K562 (cell line): Measurements from ENCODE around the gene MUC5AC. TPM values are rescaled to one million over a fixed set of nuclear protein-coding genes. Genes with fewer than 3 reads are reported as not detected.

Experiments used
- ATAC-seq: fragments of 200-7000 bp; cut with Tn5 transposase; 3 replicates; pipeline ENCODE4 v1.9.1; 2020; ENCODE audit warnings: moderate library complexity
- BruUV-seq: library from RNA; stranded (reverse); fragments of 400-500 nt; replicated peaks from 2 replicates; lab custom pipeline; 2021; lab: Mats Ljungman, UMichigan
- CTCF ChIA-PET: fragments of 300-600 bp; formaldehyde crosslinking; extraction: SDS; loops from one replicate; lab custom pipeline; 2021; ENCODE audit warnings: low intra/inter-chr PET ratio; lab: Yijun Ruan, JAX
- POLR2A ChIA-PET: fragments of 300-600, 350-650 bp; sonication (Branson Sonifier 250); formaldehyde crosslinking; extraction: SDS; loops from one replicate; lab custom pipeline; 2021; ENCODE audit warnings: antibody characterized with exemption, inconsistent platforms; lab: Yijun Ruan, JAX
- DNase-seq, 4 experiments: peaks; one replicate each; pipeline versions ENCODE4 v3.0.0 to v3.0.0-alpha.2; 2011 to 2018; ENCODE audit warnings: low spot score in 3 of 4, mixed read lengths in 3 of 4; ENCODE audit errors: extremely low read depth in 1 of 4
- FAIRE-seq: peaks from 2 replicates; lab custom pipeline; 2011; peaks lifted over from hg19 to GRCh38; lab: Jason Lieb, UNC
- H2AFZ ChIP-seq: 2 replicates; pipeline ENCODE4 v1.6.0; 2011; ENCODE audit warnings: low read depth, low read length, control low read depth, inconsistent platforms
- H3K27ac ChIP-seq: fragments of 200-600 bp; 3 replicates; pipeline ENCODE4 v1.8.0; 2011; ENCODE audit warnings: low read depth, mild to moderate bottlenecking, control low read depth, inconsistent platforms, low read length, moderate library complexity, mixed read lengths; ENCODE audit errors: extremely low read depth
- H3K27me3 ChIP-seq, 2 experiments: fragments of 300-600 bp in 1 of 2; 2 replicates in 1 of 2; 3 replicates in 1 of 2; pipeline versions ENCODE4 v1.6.0 to v1.8.0; 2011; ENCODE audit warnings: inconsistent platforms in 2 of 2, low read length in 2 of 2, mild to moderate bottlenecking in 1 of 2, mixed read lengths in 1 of 2, moderate library complexity in 1 of 2; ENCODE audit not compliant: control insufficient read depth in 2 of 2, insufficient read depth in 2 of 2
- H3K36me3 ChIP-seq: fragments of 300-600 bp; 3 replicates; pipeline ENCODE4 v1.8.0; 2011; ENCODE audit warnings: mild to moderate bottlenecking, low read length, inconsistent platforms; ENCODE audit not compliant: control insufficient read depth, insufficient read depth
- H3K4me1 ChIP-seq, 2 experiments: fragments of 200-600 bp in 1 of 2; replicated peaks in 1 of 2; 2 replicates in 1 of 2; 3 replicates in 1 of 2; pipeline versions ENCODE4 v1.5.1 to v1.8.0; 2011; ENCODE audit warnings: inconsistent platforms in 2 of 2, low read length in 2 of 2, mild to moderate bottlenecking in 1 of 2, mixed read lengths in 1 of 2, moderate library complexity in 1 of 2; ENCODE audit not compliant: control insufficient read depth in 2 of 2, insufficient read depth in 2 of 2
- H3K4me2 ChIP-seq: 2 replicates; pipeline ENCODE4 v1.6.1; 2011; ENCODE audit warnings: low read length, control low read depth, inconsistent platforms, mixed read lengths; ENCODE audit not compliant: insufficient read depth
- H3K4me3 ChIP-seq: fragments of 200-600 bp; sonication (generic), shearing (Covaris generic); 2 replicates; pipeline ENCODE4 v1.5.1; 2016; ENCODE audit warnings: control low read depth, inconsistent platforms
- H3K79me2 ChIP-seq: fragments of 200-600 bp; 3 replicates; pipeline ENCODE4 v1.8.0; 2011; ENCODE audit warnings: low read length, inconsistent platforms; ENCODE audit not compliant: control insufficient read depth, insufficient read depth
- H3K9ac ChIP-seq, 2 experiments: 2 replicates each; pipeline versions ENCODE4 v1.6.0 to v1.6.1; 2011; ENCODE audit warnings: low read depth in 2 of 2, low read length in 2 of 2, control low read depth in 1 of 2, inconsistent platforms in 1 of 2, mild to moderate bottlenecking in 1 of 2, mixed read lengths in 1 of 2; ENCODE audit not compliant: insufficient read depth in 1 of 2
- H3K9me1 ChIP-seq: one replicate; pipeline ENCODE4 v1.6.0; 2011; ENCODE audit warnings: inconsistent platforms, mild to moderate bottlenecking, low read length, moderate library complexity; ENCODE audit not compliant: control insufficient read depth, insufficient read depth
- H3K9me3 ChIP-seq: replicated peaks from 2 replicates; pipeline ENCODE4 v1.5.1; 2011; ENCODE audit warnings: low read depth, low read length, inconsistent platforms; ENCODE audit not compliant: control insufficient read depth, insufficient read depth
- H4K20me1 ChIP-seq: replicated peaks from 2 replicates; pipeline ENCODE4 v1.6.1; 2011; ENCODE audit warnings: low read length, inconsistent platforms, mixed read lengths; ENCODE audit not compliant: control insufficient read depth, insufficient read depth
- ATF7 ChIP-seq: fragments of 450-650 bp; IDR thresholded peaks from 2 replicates; pipeline ENCODE4 v1.7.1; 2014; ENCODE audit warnings: mild to moderate bottlenecking, moderate library complexity
- HNRNPL ChIP-seq: fragments of 200-400 bp; formaldehyde crosslinking; IDR thresholded peaks from 2 replicates; pipeline ENCODE4 v1.6.1; 2017; ENCODE audit warnings: low read depth, mild to moderate bottlenecking, low read length
- PHTF2 ChIP-seq: fragments of 250-450 bp; sonication (Bioruptor Pico); IDR thresholded peaks from 2 replicates; pipeline ENCODE4 v1.5.0; 2021; ENCODE audit warnings: mild to moderate bottlenecking
- PTTG1 ChIP-seq: fragments of 450-650 bp; IDR thresholded peaks from 2 replicates; pipeline ENCODE4 v1.6.1; 2016; ENCODE audit warnings: low read depth, mild to moderate bottlenecking, missing genetic modification characterization, missing compliant biosample characterization
- SAFB ChIP-seq: fragments of 200-400 bp; formaldehyde crosslinking; IDR thresholded peaks from 2 replicates; pipeline ENCODE4 v1.6.1; 2017; ENCODE audit warnings: low read depth, low read length, borderline replicate concordance
- SLC30A9 ChIP-seq: fragments of 250-450 bp; sonication (Bioruptor Pico); IDR thresholded peaks from 2 replicates; pipeline ENCODE4 v1.8.0; 2022; ENCODE audit warnings: mild to moderate bottlenecking, moderate library complexity
- SMAD2 ChIP-seq: fragments of 150-350 bp; IDR thresholded peaks from 2 replicates; pipeline ENCODE4 v1.6.1; 2014; ENCODE audit warnings: low read depth, mild to moderate bottlenecking, low read length
- SRSF3 ChIP-seq: fragments of 200-400 bp; formaldehyde crosslinking; IDR thresholded peaks from 2 replicates; pipeline ENCODE4 v1.6.1; 2016; ENCODE audit warnings: mild to moderate bottlenecking, low read length, moderate library complexity; ENCODE audit not compliant: insufficient read depth
- TEAD2 ChIP-seq: fragments of 450-650 bp; IDR thresholded peaks from 2 replicates; pipeline ENCODE4 v1.6.1; 2016; ENCODE audit warnings: missing genetic modification characterization, control low read depth, missing compliant biosample characterization
- ZBED1 ChIP-seq: IDR thresholded peaks from 2 replicates; pipeline ENCODE4 v1.6.1; 2014
- ZNF239 ChIP-seq: fragments of 250-450 bp; sonication (Bioruptor Pico); IDR thresholded peaks from 2 replicates; pipeline ENCODE4 v1.4.0; 2020; ENCODE audit warnings: mild to moderate bottlenecking
- ZNF354B ChIP-seq: fragments of 250-450 bp; sonication (Bioruptor Pico); IDR thresholded peaks from 2 replicates; pipeline ENCODE4 v1.4.0; 2020
- ZNF696 ChIP-seq: fragments of 250-450 bp; sonication (Bioruptor Pico); conservative IDR thresholded peaks from 2 replicates; pipeline ENCODE4 v1.4.0; 2020; ENCODE audit warnings: mild to moderate bottlenecking, moderate library complexity
- WGBS: fragments of 100-300 bp; shearing (Covaris generic); methylation state at CpG from one replicate; pipeline ENCODE4 v1.1.6; 2016; ENCODE audit warnings: low coverage, mixed read lengths; ENCODE audit not compliant: insufficient coverage; ENCODE audit errors: missing lambda C conversion rate; 5-methylcytosine and 5-hydroxymethylcytosine counted together
- in situ Hi-C: fragments of 300-500 bp; cut with MboI; formaldehyde crosslinking; loops from 4 replicates; pipeline ENCODE4 v1.15.0; 2018; ENCODE audit warnings: inconsistent platforms, mixed read lengths
- intact Hi-C: fragments of 100-400 bp; cut with micrococcal nuclease; formaldehyde crosslinking; loops from 2 replicates; pipeline ENCODE4 v1.14.2; 2022
- polyA plus RNA-seq, 8 experiments: library from polyadenylated mRNA; depleted of rRNA in 4 of 8; stranded (reverse) in 5 of 8; unstranded in 3 of 8; fragments of >200 nt; fragmentation: Nextera tagmentation in 2 of 8; fragmentation: Illumina TruSeq in 1 of 8; extraction: Ambion mirVana in 2 of 8; extraction: Trizol in 1 of 8; gene quantifications; 2 replicates each; pipeline versions ENCODE4 v1.2.1 to v1.2.3, GENCODE V29; 2011 to 2014; ENCODE audit warnings: inconsistent platforms in 1 of 8, missing spikeins in 1 of 8
- total RNA-seq, 7 experiments: library from RNA; depleted of rRNA in 6 of 7; stranded (reverse); fragments of >200 nt in 6 of 7; fragmentation: Illumina TruSeq in 2 of 7; extraction: Trizol in 2 of 7; gene quantifications; 2 replicates each; pipeline versions ENCODE4 v1.2.1 to v1.2.3, GENCODE V29; 2011 to 2021; ENCODE audit warnings: low replicate concordance in 1 of 7
- TF ChIP-seq, protein P1 (sequence below): fragments of 450-650 bp; formaldehyde crosslinking; IDR thresholded peaks from 2 replicates; pipeline ENCODE4 v1.4.0; 2022; ENCODE audit warnings: missing genetic modification characterization
- TF ChIP-seq, protein P2 (sequence below): fragments of 450-650 bp; formaldehyde crosslinking; IDR thresholded peaks from 2 replicates; pipeline ENCODE4 v1.4.0; 2022; ENCODE audit warnings: missing genetic modification characterization
- TF ChIP-seq, protein P3 (sequence below): fragments of 450-650 bp; formaldehyde crosslinking; IDR thresholded peaks from 2 replicates; pipeline ENCODE4 v1.4.0; 2022; ENCODE audit warnings: mild to moderate bottlenecking, moderate library complexity

The MUC5AC gene
- total and polyA plus RNA-seq, 9 of the 15 experiments (the other 6 are each of a cell fraction or from before 2014, with no cell fraction given), result not detected

- 34% methylated on average over 22 of the region's 22 CpGs for WGBS
Observed at GRCh38 chr11:1171985-1172728, 14.4 kb downstream of the MUC5AC start.

GRCh38 chr11:1172729-1173117 is 15.0 kb downstream of the MUC5AC start:
- Histone ChIP-seq H3K4me2 (no peak overlapping the region), H3K36me3 (no peaks in the 10 kb centered on the region), H2AFZ (no peak overlapping the region), H3K27me3 (0 out of 5 replicates have a peak, but pooled peaks cover 0 to 2% of the 10 kb centered on the region in 2 experiments), H4K20me1 (no peaks in the 10 kb centered on the region; the same call in 1 of the 2 replicates), H3K79me2 (no peaks in the 10 kb centered on the region), H3K4me1 (no peaks in the 10 kb centered on the region), H3K27ac (no peak overlapping the region), H3K9me3 (peaks cover 2% of the 10 kb centered on the region; the same call in 1 of the 2 replicates), H3K4me3 (no peak overlapping the region), H3K9me1 (no peaks in the 10 kb centered on the region), H3K9ac (no peak overlapping the region)
- FAIRE-seq (no peak), ATAC-seq (no peak), DNase-seq (no peak)
- POLR2A ChIA-PET, result no interaction called here
- 4% methylated on average over 3 of the region's 4 CpGs for WGBS
- BruUV-seq, result no TSS peak
- intact Hi-C loops, result no loop called here
- CTCF ChIA-PET, result no interaction called here
- in situ Hi-C loops, result no loop called here
- no peak for TF ChIP-seq TEAD2 (tag)
- TF ChIP-seq ZNF239 (CRISPR knock-in tag), result no peak
- TF ChIP-seq ZNF354B (CRISPR knock-in tag), result no peak
- no peak for TF ChIP-seq ZBED1
- TF ChIP-seq, protein P1, sequence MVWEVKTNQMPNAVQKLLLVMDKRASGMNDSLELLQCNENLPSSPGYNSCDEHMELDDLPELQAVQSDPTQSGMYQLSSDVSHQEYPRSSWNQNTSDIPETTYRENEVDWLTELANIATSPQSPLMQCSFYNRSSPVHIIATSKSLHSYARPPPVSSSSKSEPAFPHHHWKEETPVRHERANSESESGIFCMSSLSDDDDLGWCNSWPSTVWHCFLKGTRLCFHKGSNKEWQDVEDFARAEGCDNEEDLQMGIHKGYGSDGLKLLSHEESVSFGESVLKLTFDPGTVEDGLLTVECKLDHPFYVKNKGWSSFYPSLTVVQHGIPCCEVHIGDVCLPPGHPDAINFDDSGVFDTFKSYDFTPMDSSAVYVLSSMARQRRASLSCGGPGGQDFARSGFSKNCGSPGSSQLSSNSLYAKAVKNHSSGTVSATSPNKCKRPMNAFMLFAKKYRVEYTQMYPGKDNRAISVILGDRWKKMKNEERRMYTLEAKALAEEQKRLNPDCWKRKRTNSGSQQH, result no peak
- no peak for TF ChIP-seq ATF7
- TF ChIP-seq SRSF3, result no peak
- TF ChIP-seq SMAD2, result no peak
- TF ChIP-seq, protein P2, sequence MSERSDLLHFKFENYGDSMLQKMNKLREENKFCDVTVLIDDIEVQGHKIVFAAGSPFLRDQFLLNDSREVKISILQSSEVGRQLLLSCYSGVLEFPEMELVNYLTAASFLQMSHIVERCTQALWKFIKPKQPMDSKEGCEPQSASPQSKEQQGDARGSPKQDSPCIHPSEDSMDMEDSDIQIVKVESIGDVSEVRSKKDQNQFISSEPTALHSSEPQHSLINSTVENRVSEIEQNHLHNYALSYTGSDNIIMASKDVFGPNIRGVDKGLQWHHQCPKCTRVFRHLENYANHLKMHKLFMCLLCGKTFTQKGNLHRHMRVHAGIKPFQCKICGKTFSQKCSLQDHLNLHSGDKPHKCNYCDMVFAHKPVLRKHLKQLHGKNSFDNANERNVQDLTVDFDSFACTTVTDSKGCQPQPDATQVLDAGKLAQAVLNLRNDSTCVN (CRISPR knock-in tag), result no peak
- TF ChIP-seq, protein P3, sequence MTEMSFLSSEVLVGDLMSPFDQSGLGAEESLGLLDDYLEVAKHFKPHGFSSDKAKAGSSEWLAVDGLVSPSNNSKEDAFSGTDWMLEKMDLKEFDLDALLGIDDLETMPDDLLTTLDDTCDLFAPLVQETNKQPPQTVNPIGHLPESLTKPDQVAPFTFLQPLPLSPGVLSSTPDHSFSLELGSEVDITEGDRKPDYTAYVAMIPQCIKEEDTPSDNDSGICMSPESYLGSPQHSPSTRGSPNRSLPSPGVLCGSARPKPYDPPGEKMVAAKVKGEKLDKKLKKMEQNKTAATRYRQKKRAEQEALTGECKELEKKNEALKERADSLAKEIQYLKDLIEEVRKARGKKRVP (CRISPR knock-in tag), result no peak

More at GRCh38 chr11:1171985-1172728, 14.4 kb downstream of the MUC5AC start:
- Histone ChIP-seq H3K27ac (no peak overlapping the region), H3K4me1 (no peaks in the 10 kb centered on the region), H3K9me3 (peaks cover 2% of the 10 kb centered on the region; the same call in 1 of the 2 replicates), H4K20me1 (no peaks in the 10 kb centered on the region; the same call in 1 of the 2 replicates), H3K79me2 (no peaks in the 10 kb centered on the region), H3K9ac (no peak overlapping the region), H3K4me2 (no peak overlapping the region), H3K9me1 (no peaks in the 10 kb centered on the region), H2AFZ (no peak overlapping the region), H3K36me3 (no peaks in the 10 kb centered on the region), H3K4me3 (no peak overlapping the region), H3K27me3 (peaks cover 0 to 7% of the 10 kb centered on the region in 2 experiments; a peak in 1 of 5 replicates)
- DNase-seq, result no peak
- no peak for TF ChIP-seq ZNF696 (CRISPR knock-in tag)
- TF ChIP-seq HNRNPL, result 0 out of 2 replicates have a peak, but pooled peaks have one; percentile 57
- no peak for TF ChIP-seq PTTG1 (tag)
- no peak for TF ChIP-seq PHTF2 (CRISPR knock-in tag)
- 0 out of 2 replicates have a peak, but pooled peaks have one; percentile 2 for TF ChIP-seq SAFB
- no peak for TF ChIP-seq SLC30A9
- intact Hi-C loops (no loop called here), in situ Hi-C loops (no loop called here)
- FAIRE-seq, result no peak
- no peak for ATAC-seq
- BruUV-seq, result no TSS peak
- POLR2A ChIA-PET, result no interaction called here
- CTCF ChIA-PET, result no interaction called here
